OCI-LY3 (cell line): ENCODE results near the gene KDM8.

Source experiments
- H2AFZ ChIP-seq: fragments of 200-600, 300-600 bp; shearing (Covaris generic); 2 replicates; pipeline ENCODE4 v1.6.0; 2014; ENCODE audit warnings: antibody characterized with exemption, low read depth, low read length
- H3K27ac ChIP-seq: fragments of 200-600, 300-600 bp; sonication (generic); 2 replicates; pipeline ENCODE4 v1.5.1; 2014; ENCODE audit warnings: mild to moderate bottlenecking, low read length, moderate library complexity, mixed read lengths
- H3K27me3 ChIP-seq: fragments of 200-600, 300-600 bp; sonication (generic); 2 replicates; pipeline ENCODE4 v1.6.1; 2014; ENCODE audit warnings: low read depth, low read length, mixed read lengths
- H3K36me3 ChIP-seq: fragments of 200-600, 300-600 bp; sonication (generic); replicated peaks from 2 replicates; pipeline ENCODE3; 2014; ENCODE audit warnings: low read depth, low read length, mixed read lengths
- H3K4me1 ChIP-seq: fragments of 300-600, 200-600 bp; sonication (generic); 2 replicates; pipeline ENCODE4 v1.6.1; 2014; ENCODE audit warnings: low read length, mixed read lengths
- H3K4me2 ChIP-seq: fragments of 200-600, 300-600 bp; sonication (generic); 2 replicates; pipeline ENCODE4 v1.6.1; 2014; ENCODE audit warnings: low read length, mixed read lengths
- H3K4me3 ChIP-seq: fragments of 300-600, 200-600 bp; sonication (generic); 2 replicates; pipeline ENCODE4 v1.5.1; 2014; ENCODE audit warnings: antibody characterized with exemption, mild to moderate bottlenecking, low read length, moderate library complexity
- H3K79me2 ChIP-seq: fragments of 300-600, 200-600 bp; shearing (Covaris generic); 2 replicates; pipeline ENCODE4 v1.6.1; 2014; ENCODE audit warnings: mild to moderate bottlenecking, low read length, mixed read lengths
- H3K9ac ChIP-seq: fragments of 300-600, 200-600 bp; shearing (Covaris generic); 2 replicates; pipeline ENCODE4 v1.6.0; 2014; ENCODE audit warnings: mild to moderate bottlenecking, low read length, moderate library complexity
- H3K9me3 ChIP-seq: fragments of 200-600, 300-600 bp; shearing (Covaris generic); 2 replicates; pipeline ENCODE4 v1.6.1; 2014; ENCODE audit warnings: low read length, mixed read lengths; ENCODE audit not compliant: insufficient read depth
- H4K20me1 ChIP-seq: fragments of 200-600, 300-600 bp; sonication (generic); 2 replicates; pipeline ENCODE4 v1.6.1; 2016; ENCODE audit warnings: low read length, mixed read lengths; ENCODE audit not compliant: insufficient read depth
- CTCF ChIP-seq: fragments of 200-600, 300-600 bp; sonication (generic); IDR thresholded peaks from 2 replicates; pipeline ENCODE4 v1.5.1; 2014; ENCODE audit warnings: antibody characterized with exemption, low read length, low read depth
- EZH2phosphoT487 ChIP-seq: fragments of 200-600 bp; shearing (Covaris generic); IDR thresholded peaks from 2 replicates; pipeline ENCODE4 v1.6.1; 2018; ENCODE audit warnings: antibody characterized with exemption, mixed run types, low read depth

KDM8 gene

GRCh38 chr16:27223226-27223610 lies 19.9 kb downstream of the KDM8 start:
- Histone ChIP-seq H3K9ac (no peak overlapping the region), H3K27ac (no peak overlapping the region), H3K27me3 (no peaks in the 10 kb centered on the region), H2AFZ (no peak overlapping the region), H3K4me2 (no peak overlapping the region), H3K4me1 (no peaks in the 10 kb centered on the region), H4K20me1 (no peaks in the 10 kb centered on the region), H3K79me2 (no peaks in the 10 kb centered on the region), H3K36me3 (no peaks in the 10 kb centered on the region), H3K4me3 (no peak overlapping the region), H3K9me3 (no peaks in the 10 kb centered on the region)
- TF ChIP-seq EZH2phosphoT487 (no peak), CTCF (peak; percentile 16; the same call in 1 of the 2 replicates)

GRCh38 chr16:27223701-27224100 lies 20.4 kb downstream of the KDM8 start:
- Histone ChIP-seq H3K9ac (no peak overlapping the region), H3K36me3 (no peaks in the 10 kb centered on the region), H3K4me3 (no peak overlapping the region), H2AFZ (no peak overlapping the region), H3K9me3 (no peaks in the 10 kb centered on the region), H4K20me1 (no peaks in the 10 kb centered on the region), H3K4me1 (no peaks in the 10 kb centered on the region), H3K4me2 (no peak overlapping the region), H3K79me2 (no peaks in the 10 kb centered on the region), H3K27me3 (no peaks in the 10 kb centered on the region), H3K27ac (no peak overlapping the region)
- no peak for TF ChIP-seq EZH2phosphoT487
- TF ChIP-seq CTCF: no peak

GRCh38 chr16:27224271-27224737 lies 21.0 kb downstream of the KDM8 start:
- Histone ChIP-seq H3K9ac (no peak overlapping the region), H3K9me3 (no peaks in the 10 kb centered on the region), H3K79me2 (no peaks in the 10 kb centered on the region), H3K4me2 (no peak overlapping the region), H4K20me1 (no peaks in the 10 kb centered on the region), H3K27ac (no peak overlapping the region), H3K4me3 (no peak overlapping the region), H3K4me1 (no peaks in the 10 kb centered on the region), H3K27me3 (no peaks in the 10 kb centered on the region), H2AFZ (no peak overlapping the region), H3K36me3 (no peaks in the 10 kb centered on the region)
- TF ChIP-seq CTCF (no peak), EZH2phosphoT487 (no peak)

- Histone ChIP-seq H3K4me2 (no peak overlapping the region), H3K27me3 (no peaks in the 10 kb centered on the region), H2AFZ (no peak overlapping the region), H4K20me1 (no peaks in the 10 kb centered on the region), H3K4me3 (no peak overlapping the region), H3K9me3 (no peaks in the 10 kb centered on the region), H3K27ac (no peak overlapping the region), H3K9ac (no peak overlapping the region), H3K4me1 (no peaks in the 10 kb centered on the region), H3K79me2 (no peaks in the 10 kb centered on the region), H3K36me3 (no peaks in the 10 kb centered on the region)
- TF ChIP-seq CTCF (no peak), EZH2phosphoT487 (no peak)
Observed at GRCh38 chr16:27224741-27225300, 21.5 kb downstream of the KDM8 start.
